DOHH2 (cell line): Measurements from ENCODE around the gene SNX13.

ENCODE experiments used
- CTCF ChIP-seq: fragments of 200-600 bp; sonication (generic); IDR thresholded peaks from one replicate; pipeline ENCODE4 v1.5.1; 2014; ENCODE audit warnings: antibody characterized with exemption, mild to moderate bottlenecking, low read depth, low read length; ENCODE audit not compliant: poor library complexity, severe bottlenecking
- EZH2phosphoT487 ChIP-seq: fragments of 200-600 bp; sonication (generic); IDR thresholded peaks from 2 replicates; pipeline ENCODE4 v1.6.1; 2017; ENCODE audit warnings: borderline replicate concordance, mild to moderate bottlenecking, antibody characterized with exemption, low read length, moderate library complexity, mixed read lengths

DNA sequence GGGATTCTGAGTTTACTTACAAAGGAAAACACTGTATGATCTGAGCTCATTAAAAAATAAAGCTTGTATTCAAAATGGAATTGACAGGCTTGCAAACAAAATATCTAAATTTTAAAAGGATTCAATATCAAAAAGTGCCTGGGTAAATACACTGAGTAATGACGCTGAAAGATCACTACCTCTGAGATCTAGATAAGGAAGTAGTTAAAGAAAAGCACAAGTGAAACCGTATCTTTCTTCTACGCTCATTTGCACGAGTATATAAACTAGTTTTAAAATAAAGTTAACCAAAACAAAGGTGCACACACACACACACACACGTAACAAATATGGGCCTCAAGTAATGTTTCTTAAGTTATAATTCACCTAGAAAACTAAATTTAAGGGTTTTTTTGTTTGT lies 93.4 kb downstream of the SNX13 start:
- TF ChIP-seq CTCF = no peak
- no peak for TF ChIP-seq EZH2phosphoT487
